ENCODE results near the gene PAX5.

The PAX5 gene

GRCh38 chr9:36874261-36874660 lies 159.8 kb downstream of the PAX5 start:
- Histone ChIP-seq H3K14ac (ENCODE audit: low read length) (no peak overlapping the region), H2BK12ac (ENCODE audit: low read length) (no peak overlapping the region), H3K4me3 (ENCODE audit: low read length in 2 of 2) (no peak overlapping the region), H4K8ac (ENCODE audit: low read depth, low read length) (no peak overlapping the region), H3K18ac (ENCODE audit: low read length) (no peak overlapping the region), H3K27me3 (ENCODE audit: control insufficient read depth in 3 of 3, insufficient read depth in 3 of 3, low read depth in 1 of 3, low read length in 3 of 3) (no peaks in the 10 kb centered on the region), H3K4me2 (ENCODE audit: insufficient read depth, low read length, poor library complexity, severe bottlenecking) (no peak overlapping the region), H4K91ac (ENCODE audit: low read depth, low read length, poor library complexity) (no peak overlapping the region), H3K79me1 (ENCODE audit: low read depth, low read length) (no peaks in the 10 kb centered on the region), H3K36me3 (replicated peaks in 1 of 2; ENCODE audit: control insufficient read depth in 2 of 2, insufficient read depth in 2 of 2, low read length in 2 of 2) (peaks cover 0 to 25% of the 10 kb centered on the region in 2 donors), H3K23ac (ENCODE audit: low read depth, low read length, poor library complexity) (no peak overlapping the region), H2AFZ (ENCODE audit: low read length) (no peak overlapping the region), H3K4ac (ENCODE audit: low read length) (no peak overlapping the region), H2AK5ac (ENCODE audit: low read depth, low read length) (peak overlapping the region; percentile 8), H2BK15ac (ENCODE audit: low read length) (no peak overlapping the region), H3K4me1 (ENCODE audit: control insufficient read depth in 2 of 2, insufficient read depth in 1 of 2, low read depth in 1 of 2, low read length in 2 of 2) (no peaks in the 10 kb centered on the region), H2BK5ac (ENCODE audit: low read length) (no peak overlapping the region), H3K27ac (replicated peaks; ENCODE audit: low read length) (no peak overlapping the region), H3K9me3 (replicated peaks in 1 of 2; ENCODE audit: control insufficient read depth in 2 of 2, insufficient read depth in 1 of 2, low read depth in 1 of 2, low read length in 2 of 2) (peaks cover 0 to 5% of the 10 kb centered on the region in 2 donors), H3K9ac (ENCODE audit: low read depth, low read length, poor library complexity) (no peak overlapping the region), H2BK120ac (ENCODE audit: low read depth, low read length) (no peak overlapping the region)
- no CpG with 5 or more reads among the region's 3 CpGs for WGBS, 2 donors (ENCODE audit: extremely low coverage in 2 of 2, insufficient read length in 2 of 2, insufficient replicate concordance in 1 of 2)
- DNase-seq (ENCODE audit: low spot score), result no peak

GRCh38 chr9:36873247-36873875 lies 160.7 kb downstream of the PAX5 start:
- H2AFZ ChIP-seq (ENCODE audit: low read length), result no peak overlapping the region
- no peaks in the 10 kb centered on the region for H3K79me1 ChIP-seq (ENCODE audit: low read depth, low read length)
- no peaks in the 10 kb centered on the region for H3K27me3 ChIP-seq (ENCODE audit: control insufficient read depth in 3 of 3, insufficient read depth in 3 of 3, low read depth in 1 of 3, low read length in 3 of 3)
- no CpG with 5 or more reads among the region's 8 CpGs for WGBS, 2 donors (ENCODE audit: extremely low coverage in 2 of 2, insufficient read length in 2 of 2, insufficient replicate concordance in 1 of 2)
- peak; percentile 62 for DNase-seq (ENCODE audit: low spot score)
- H3K4me1 ChIP-seq (ENCODE audit: control insufficient read depth in 2 of 2, insufficient read depth in 1 of 2, low read depth in 1 of 2, low read length in 2 of 2), result peaks cover 1 to 4% of the 10 kb centered on the region in 2 donors
- H3K27ac ChIP-seq (replicated peaks; ENCODE audit: low read length), result no peak overlapping the region
- H4K8ac ChIP-seq (ENCODE audit: low read depth, low read length), result no peak overlapping the region
- no peak overlapping the region for H2BK15ac ChIP-seq (ENCODE audit: low read length)
- H3K14ac ChIP-seq (ENCODE audit: low read length), result no peak overlapping the region
- H2BK5ac ChIP-seq (ENCODE audit: low read length), result no peak overlapping the region
- no peak overlapping the region for H3K4ac ChIP-seq (ENCODE audit: low read length)
- peaks cover 0 to 17% of the 10 kb centered on the region in 2 donors for H3K36me3 ChIP-seq (replicated peaks in 1 of 2; ENCODE audit: control insufficient read depth in 2 of 2, insufficient read depth in 2 of 2, low read length in 2 of 2)
- no peak overlapping the region for H3K18ac ChIP-seq (ENCODE audit: low read length)
- H2BK120ac ChIP-seq (ENCODE audit: low read depth, low read length), result no peak overlapping the region
- H2BK12ac ChIP-seq (ENCODE audit: low read length), result no peak overlapping the region
- H3K23ac ChIP-seq (ENCODE audit: low read depth, low read length, poor library complexity), result no peak overlapping the region
- no peak overlapping the region for H3K4me3 ChIP-seq (ENCODE audit: low read length in 2 of 2)
- no peak overlapping the region for H3K9ac ChIP-seq (ENCODE audit: low read depth, low read length, poor library complexity)
- H4K91ac ChIP-seq (ENCODE audit: low read depth, low read length, poor library complexity), result no peak overlapping the region
- peaks cover 0 to 5% of the 10 kb centered on the region in 2 donors for H3K9me3 ChIP-seq (replicated peaks in 1 of 2; ENCODE audit: control insufficient read depth in 2 of 2, insufficient read depth in 1 of 2, low read depth in 1 of 2, low read length in 2 of 2)
- H3K4me2 ChIP-seq (ENCODE audit: insufficient read depth, low read length, poor library complexity, severe bottlenecking), result no peak overlapping the region
- peak overlapping the region; percentile 8 for H2AK5ac ChIP-seq (ENCODE audit: low read depth, low read length)

GRCh38 chr9:36872641-36873040 lies 161.4 kb downstream of the PAX5 start:
- H3K18ac ChIP-seq (ENCODE audit: low read length), result no peak overlapping the region
- H2AK5ac ChIP-seq (ENCODE audit: low read depth, low read length), result no peak overlapping the region
- no peak overlapping the region for H3K4me3 ChIP-seq (ENCODE audit: low read length in 2 of 2)
- no peak overlapping the region for H3K27ac ChIP-seq (replicated peaks; ENCODE audit: low read length)
- H2BK12ac ChIP-seq (ENCODE audit: low read length), result no peak overlapping the region
- no peak overlapping the region for H3K4me2 ChIP-seq (ENCODE audit: insufficient read depth, low read length, poor library complexity, severe bottlenecking)
- no peak overlapping the region for H4K8ac ChIP-seq (ENCODE audit: low read depth, low read length)
- H2BK120ac ChIP-seq (ENCODE audit: low read depth, low read length), result no peak overlapping the region
- no peak overlapping the region for H2BK15ac ChIP-seq (ENCODE audit: low read length)
- H3K4me1 ChIP-seq (ENCODE audit: control insufficient read depth in 2 of 2, insufficient read depth in 1 of 2, low read depth in 1 of 2, low read length in 2 of 2), result peaks cover 8 to 10% of the 10 kb centered on the region in 2 donors
- H3K9me3 ChIP-seq (replicated peaks in 1 of 2; ENCODE audit: control insufficient read depth in 2 of 2, insufficient read depth in 1 of 2, low read depth in 1 of 2, low read length in 2 of 2), result peaks cover 0 to 5% of the 10 kb centered on the region in 2 donors
- no peaks in the 10 kb centered on the region for H3K79me1 ChIP-seq (ENCODE audit: low read depth, low read length)
- H4K91ac ChIP-seq (ENCODE audit: low read depth, low read length, poor library complexity), result no peak overlapping the region
- no peak overlapping the region for H2AFZ ChIP-seq (ENCODE audit: low read length)
- no peak overlapping the region for H3K4ac ChIP-seq (ENCODE audit: low read length)
- no peak overlapping the region for H3K14ac ChIP-seq (ENCODE audit: low read length)
- no peak for DNase-seq (ENCODE audit: low spot score)
- no peak overlapping the region for H3K23ac ChIP-seq (ENCODE audit: low read depth, low read length, poor library complexity)
- H3K27me3 ChIP-seq (ENCODE audit: control insufficient read depth in 3 of 3, insufficient read depth in 3 of 3, low read depth in 1 of 3, low read length in 3 of 3), result no peaks in the 10 kb centered on the region
- no peak overlapping the region for H2BK5ac ChIP-seq (ENCODE audit: low read length)
- H3K36me3 ChIP-seq (replicated peaks in 1 of 2; ENCODE audit: control insufficient read depth in 2 of 2, insufficient read depth in 2 of 2, low read length in 2 of 2), result peaks cover 0 to 11% of the 10 kb centered on the region in 2 donors
- no CpG with 5 or more reads among the region's 3 CpGs for WGBS, 2 donors (ENCODE audit: extremely low coverage in 2 of 2, insufficient read length in 2 of 2, insufficient replicate concordance in 1 of 2)
- no peak overlapping the region for H3K9ac ChIP-seq (ENCODE audit: low read depth, low read length, poor library complexity)

GRCh38 chr9:36871606-36872005 lies 162.5 kb downstream of the PAX5 start:
- Histone ChIP-seq H2AK5ac (ENCODE audit: low read depth, low read length) (no peak overlapping the region), H3K27ac (replicated peaks; ENCODE audit: low read length) (no peak overlapping the region), H2BK15ac (ENCODE audit: low read length) (no peak overlapping the region), H3K18ac (ENCODE audit: low read length) (no peak overlapping the region), H3K79me1 (ENCODE audit: low read depth, low read length) (no peaks in the 10 kb centered on the region), H3K23ac (ENCODE audit: low read depth, low read length, poor library complexity) (no peak overlapping the region), H4K91ac (ENCODE audit: low read depth, low read length, poor library complexity) (no peak overlapping the region), H4K8ac (ENCODE audit: low read depth, low read length) (no peak overlapping the region), H3K9me3 (replicated peaks in 1 of 2; ENCODE audit: control insufficient read depth in 2 of 2, insufficient read depth in 1 of 2, low read depth in 1 of 2, low read length in 2 of 2) (peaks cover 0 to 5% of the 10 kb centered on the region in 2 donors), H3K36me3 (replicated peaks in 1 of 2; ENCODE audit: control insufficient read depth in 2 of 2, insufficient read depth in 2 of 2, low read length in 2 of 2) (peaks cover 0 to 6% of the 10 kb centered on the region in 2 donors), H3K27me3 (ENCODE audit: control insufficient read depth in 3 of 3, insufficient read depth in 3 of 3, low read depth in 1 of 3, low read length in 3 of 3) (no peaks in the 10 kb centered on the region), H3K4me2 (ENCODE audit: insufficient read depth, low read length, poor library complexity, severe bottlenecking) (no peak overlapping the region), H3K14ac (ENCODE audit: low read length) (no peak overlapping the region), H3K4me3 (ENCODE audit: low read length in 2 of 2) (no peak overlapping the region), H2BK120ac (ENCODE audit: low read depth, low read length) (no peak overlapping the region), H2BK12ac (ENCODE audit: low read length) (no peak overlapping the region), H3K4me1 (ENCODE audit: control insufficient read depth in 2 of 2, insufficient read depth in 1 of 2, low read depth in 1 of 2, low read length in 2 of 2) (peaks cover 10 to 11% of the 10 kb centered on the region in 2 donors), H3K4ac (ENCODE audit: low read length) (no peak overlapping the region), H2BK5ac (ENCODE audit: low read length) (no peak overlapping the region), H3K9ac (ENCODE audit: low read depth, low read length, poor library complexity) (no peak overlapping the region), H2AFZ (ENCODE audit: low read length) (no peak overlapping the region)
- no CpG with 5 or more reads among the region's 2 CpGs for WGBS, 2 donors (ENCODE audit: extremely low coverage in 2 of 2, insufficient read length in 2 of 2, insufficient replicate concordance in 1 of 2)
- no peak for DNase-seq (ENCODE audit: low spot score)
